GM21786 (cell line): ENCODE data around the gene WHRN.

Source experiments
- ATAC-seq: cut with Tn5 transposase; IDR thresholded peaks from one replicate; pipeline ENCODE4 v1.9.1; 2021; ENCODE audit not compliant: unreplicated experiment

Gene WHRN

GRCh38 chr9:114505187-114506081, at the start of gene WHRN:
Gene WHRN, minus strand, starts transcription at chr9:114505473. Its CDS starts 672 bp downstream, at chr9:114504801.
- peak; percentile 71 for ATAC-seq

- no peak for ATAC-seq
These were observed 47.9 kb upstream of the WHRN start for GRCh38 chr9:114553202-114553601.

GRCh38 chr9:114552706-114553105, 47.4 kb upstream of the WHRN start:
- no peak for ATAC-seq

- ATAC-seq: no peak
These were observed 46.7 kb upstream of the WHRN start for GRCh38 chr9:114551750-114552685.

GRCh38 chr9:114549697-114550330, 44.5 kb upstream of the WHRN start:
- ATAC-seq: no peak

DNA sequence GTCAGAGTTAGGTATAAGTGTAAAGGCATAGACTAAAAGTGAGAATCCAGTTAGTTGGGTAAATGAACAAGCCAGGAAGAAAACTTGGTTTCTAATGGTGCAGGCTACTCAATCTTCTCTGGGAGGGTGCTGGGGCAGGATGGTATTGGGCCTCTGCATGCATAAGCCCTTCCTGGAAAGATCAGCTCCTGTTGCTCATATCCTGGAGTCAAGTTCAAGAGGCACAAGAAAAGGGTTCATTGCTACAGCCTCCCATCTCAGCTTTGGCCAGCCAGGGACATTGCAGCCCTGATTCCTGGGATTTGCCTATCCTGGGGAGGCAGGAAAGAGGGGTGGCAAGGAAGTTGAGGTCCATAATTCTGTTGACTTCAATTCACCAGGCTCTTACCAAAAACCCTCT, 41.6 kb upstream of the WHRN start:
- ATAC-seq: no peak

DNA sequence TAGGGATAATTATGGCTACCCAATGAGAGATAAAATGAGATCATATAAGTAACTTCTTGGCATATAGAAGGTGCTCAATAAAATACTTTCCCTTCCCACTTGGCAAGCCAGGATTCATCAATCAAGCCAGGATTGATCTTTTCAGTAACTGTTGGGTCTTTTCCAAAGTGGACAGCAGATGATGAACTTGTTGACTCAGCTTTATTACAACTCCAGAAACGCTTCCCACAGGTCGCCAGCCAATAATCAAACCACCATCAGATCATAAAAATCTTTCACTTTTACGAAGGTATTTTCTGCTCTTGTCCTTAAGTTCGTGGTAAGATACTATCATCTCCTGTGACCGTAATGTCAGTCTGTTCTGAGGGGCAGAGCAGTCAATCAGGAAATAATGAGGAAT, 39.8 kb upstream of the WHRN start:
- no peak for ATAC-seq

- ATAC-seq: no peak
These were observed 34.6 kb upstream of the WHRN start for GRCh38 chr9:114539701-114540380.

GRCh38 chr9:114538241-114538640, 33.0 kb upstream of the WHRN start:
- peak; percentile 56 for ATAC-seq

GRCh38 chr9:114532561-114533237, 27.4 kb upstream of the WHRN start:
- no peak for ATAC-seq

GRCh38 chr9:114529285-114529684, 24.0 kb upstream of the WHRN start:
- no peak for ATAC-seq

DNA sequence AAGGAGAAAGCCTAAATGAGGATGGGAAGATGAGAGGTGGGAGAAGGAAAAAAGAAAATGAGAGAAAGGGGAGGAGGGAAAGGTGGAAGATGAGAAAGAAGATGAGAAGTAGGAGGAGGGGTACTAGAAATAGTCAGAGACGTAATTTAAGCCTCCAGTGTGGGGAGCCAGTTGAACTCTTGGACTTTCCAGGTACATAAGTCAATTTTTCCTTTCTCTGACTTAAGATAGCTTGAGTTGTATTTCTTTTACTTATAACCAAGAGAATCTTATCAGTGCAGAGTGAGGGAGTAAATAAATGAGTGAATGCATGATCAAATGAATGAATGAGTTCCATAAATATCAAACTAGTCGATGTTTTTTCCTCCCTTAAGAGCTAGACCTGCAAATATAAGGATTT, 21.5 kb upstream of the WHRN start:
- ATAC-seq: no peak

DNA sequence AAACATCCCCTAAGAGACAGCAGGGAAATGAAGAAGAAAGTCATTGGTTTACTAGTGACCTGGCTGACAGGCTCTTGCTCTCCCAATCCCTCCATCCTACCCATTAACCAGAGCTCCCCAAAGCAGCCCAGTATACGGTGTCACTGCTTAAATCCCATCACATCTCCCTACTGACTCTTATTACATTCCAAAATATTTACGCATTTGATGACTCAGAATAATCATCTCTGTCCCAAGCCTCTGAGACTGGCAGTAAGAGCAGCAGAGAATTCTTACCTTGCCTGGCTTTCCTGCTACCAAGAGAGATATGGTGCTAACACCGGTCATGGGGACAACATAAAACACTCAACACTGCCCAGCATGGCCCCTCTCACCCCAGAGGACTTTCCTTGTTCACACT, 20.2 kb upstream of the WHRN start:
- no peak for ATAC-seq

- no peak for ATAC-seq
These were observed 19.0 kb upstream of the WHRN start for GRCh38 chr9:114524247-114524681.

GRCh38 chr9:114522847-114523246, 17.6 kb upstream of the WHRN start:
- ATAC-seq: no peak

GRCh38 chr9:114522286-114522685, 17.0 kb upstream of the WHRN start:
- no peak for ATAC-seq

- ATAC-seq: no peak
These were observed 16.6 kb upstream of the WHRN start for GRCh38 chr9:114521846-114522245.

GRCh38 chr9:114518599-114519022, 13.3 kb upstream of the WHRN start:
- peak; percentile 84 for ATAC-seq

GRCh38 chr9:114518120-114518519, 12.8 kb upstream of the WHRN start:
- no peak for ATAC-seq

DNA sequence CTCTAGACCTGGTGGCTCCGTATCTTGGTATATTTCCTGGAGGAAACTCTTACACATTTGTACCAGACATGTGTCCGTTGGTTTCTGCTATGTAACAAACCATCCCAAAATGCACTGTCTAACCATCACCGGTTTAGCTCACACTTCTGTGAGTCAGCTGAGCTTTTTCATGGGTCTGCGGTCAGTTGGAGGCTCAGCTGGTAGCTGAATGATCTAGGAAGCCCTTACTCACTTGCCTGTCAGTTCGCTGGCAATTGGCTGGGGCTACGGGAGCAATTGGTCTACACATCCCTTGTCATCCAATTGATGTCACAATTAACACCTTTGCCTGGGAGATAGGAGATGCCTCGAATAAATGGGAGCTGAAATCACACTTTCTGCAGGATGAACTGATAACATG, 11.6 kb upstream of the WHRN start:
- no peak for ATAC-seq
